ENCODE measurements around the gene GFY.

- TF ChIP-seq, protein P1, sequence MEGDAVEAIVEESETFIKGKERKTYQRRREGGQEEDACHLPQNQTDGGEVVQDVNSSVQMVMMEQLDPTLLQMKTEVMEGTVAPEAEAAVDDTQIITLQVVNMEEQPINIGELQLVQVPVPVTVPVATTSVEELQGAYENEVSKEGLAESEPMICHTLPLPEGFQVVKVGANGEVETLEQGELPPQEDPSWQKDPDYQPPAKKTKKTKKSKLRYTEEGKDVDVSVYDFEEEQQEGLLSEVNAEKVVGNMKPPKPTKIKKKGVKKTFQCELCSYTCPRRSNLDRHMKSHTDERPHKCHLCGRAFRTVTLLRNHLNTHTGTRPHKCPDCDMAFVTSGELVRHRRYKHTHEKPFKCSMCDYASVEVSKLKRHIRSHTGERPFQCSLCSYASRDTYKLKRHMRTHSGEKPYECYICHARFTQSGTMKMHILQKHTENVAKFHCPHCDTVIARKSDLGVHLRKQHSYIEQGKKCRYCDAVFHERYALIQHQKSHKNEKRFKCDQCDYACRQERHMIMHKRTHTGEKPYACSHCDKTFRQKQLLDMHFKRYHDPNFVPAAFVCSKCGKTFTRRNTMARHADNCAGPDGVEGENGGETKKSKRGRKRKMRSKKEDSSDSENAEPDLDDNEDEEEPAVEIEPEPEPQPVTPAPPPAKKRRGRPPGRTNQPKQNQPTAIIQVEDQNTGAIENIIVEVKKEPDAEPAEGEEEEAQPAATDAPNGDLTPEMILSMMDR (conservative IDR thresholded peaks at IDR 0.05 in 1 of 2, IDR thresholded peaks at IDR 0.05 in 1 of 2; ENCODE audit: extremely low read depth in 1 of 2, insufficient read depth in 1 of 2, low read depth in 1 of 2, low read length in 2 of 2), result no peak
- no peak for TF ChIP-seq EZH2 (IDR thresholded peaks at IDR 0.05; ENCODE audit: borderline replicate concordance, low read length)
These were observed 41.6 kb upstream of the GFY start for GRCh38 chr19:49383599-49383998.

All from mammary epithelial cell (primary cell).